GM20000 (cell line): ENCODE measurements around the gene TRIP6.

Experiments used
- DNase-seq: peaks from one replicate; pipeline ENCODE4 v3.0.0; 2012; ENCODE audit warnings: low spot score
- CTCF ChIP-seq: IDR thresholded peaks from 2 replicates; pipeline ENCODE4 v1.5.1; 2012; ENCODE audit warnings: mild to moderate bottlenecking, control low read depth; ENCODE audit errors: extremely low read depth, missing control alignments

Gene TRIP6

DNA sequence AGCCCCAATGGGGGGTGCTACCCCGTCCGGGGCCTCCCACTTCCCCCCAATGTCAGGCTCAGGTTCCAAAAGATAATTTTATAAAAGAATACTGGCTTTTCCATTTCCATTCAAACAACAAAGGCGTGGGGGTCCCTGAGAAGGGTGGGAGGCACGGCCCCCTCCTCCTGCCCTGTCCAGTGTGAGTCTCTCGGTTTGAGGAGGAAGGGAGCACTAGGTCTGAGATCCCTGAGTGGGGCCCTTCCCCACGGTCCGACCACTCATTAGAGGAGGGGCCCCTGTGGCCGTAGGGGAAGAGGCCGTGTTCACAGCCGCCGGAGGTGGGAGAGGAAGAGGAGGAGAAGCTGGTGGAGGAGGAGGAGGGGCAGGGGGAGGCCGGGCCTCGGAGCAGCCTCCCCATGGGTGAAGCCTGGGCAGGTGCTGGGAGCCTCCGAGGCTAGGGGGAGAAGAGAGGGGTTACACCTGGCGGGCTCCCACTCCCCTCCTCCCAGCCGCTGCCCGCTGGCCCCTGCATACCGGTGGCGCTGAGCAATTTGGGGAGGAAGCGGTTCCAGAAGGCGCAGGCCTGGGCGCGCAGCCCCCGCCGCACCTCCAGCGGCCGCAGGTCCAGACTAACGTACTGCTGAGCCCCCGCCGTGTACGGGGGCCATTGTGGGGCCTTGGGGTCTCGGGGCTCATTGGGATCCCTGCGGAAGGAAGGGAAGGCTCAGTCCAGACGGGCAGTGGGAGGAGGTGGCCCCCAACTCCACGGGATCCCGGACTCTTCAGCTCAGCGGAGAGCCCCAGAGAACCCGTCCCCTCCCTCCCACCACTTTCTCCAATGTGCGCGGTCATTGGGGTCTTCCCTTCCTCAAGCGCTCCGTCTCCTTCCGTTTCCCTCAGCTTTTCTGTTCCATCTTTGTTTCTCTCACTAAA is 23.7 kb downstream of the TRIP6 start:
- TF ChIP-seq CTCF: no peak
- DNase-seq: peak; percentile 56

DNA sequence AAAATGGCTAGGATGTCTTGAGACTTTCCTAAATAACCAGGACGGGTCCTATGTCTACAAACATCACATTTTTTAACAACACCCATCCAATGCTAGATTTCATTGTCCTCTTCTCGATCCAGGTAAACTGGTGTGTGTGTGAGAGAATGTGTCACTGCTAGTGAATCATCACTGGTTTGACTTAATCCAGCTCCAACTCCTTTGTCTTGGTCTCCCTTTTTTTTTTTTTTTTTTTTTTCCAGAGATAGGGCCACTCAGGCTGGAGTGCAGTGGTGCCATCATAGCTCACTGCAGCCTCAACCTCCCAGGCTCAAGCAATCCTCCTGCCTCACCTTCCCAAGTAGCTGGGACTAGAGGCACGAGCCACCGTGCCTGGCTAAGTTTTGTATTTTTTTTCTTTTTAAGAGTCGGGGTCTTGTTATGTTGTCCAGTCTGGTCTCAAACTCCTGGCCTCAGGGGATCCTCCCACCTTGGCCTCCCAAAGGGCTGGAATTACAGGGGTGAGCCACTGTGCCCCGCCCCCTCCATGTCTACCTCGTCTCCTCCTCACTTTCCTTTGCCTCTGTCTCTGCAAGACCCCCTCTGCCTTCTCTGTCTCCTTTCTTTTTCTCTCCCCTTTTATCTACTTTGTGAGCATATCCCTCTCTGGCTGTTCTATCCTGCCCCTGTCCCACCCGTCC is 24.5 kb downstream of the TRIP6 start:
- TF ChIP-seq CTCF: no peak

GRCh38 chr7:100892364-100893317 is 25.5 kb downstream of the TRIP6 start:
- DNase-seq: peak; percentile 5
- TF ChIP-seq CTCF: no peak

More for the DNA sequence above, 24.5 kb downstream of the TRIP6 start:
- DNase-seq: no peak

- TF ChIP-seq CTCF: no peak
- DNase-seq: peak; percentile 5
Observed at GRCh38 chr7:100893318-100893895, 26.2 kb downstream of the TRIP6 start.

- TF ChIP-seq CTCF: no peak
Observed at GRCh38 chr7:100893910-100894721, 26.9 kb downstream of the TRIP6 start.

More at GRCh38 chr7:100893910-100894721, 26.9 kb downstream of the TRIP6 start:
- DNase-seq: peak; percentile 24
